ENCODE results near the gene ITSN1.

ITSN1 gene

GRCh38 chr21:33611006-33611744, 31.1 kb upstream of the ITSN1 start:
- TF ChIP-seq TAF1 (IDR thresholded peaks at IDR 0.05; ENCODE audit: low read depth), result no peak
- TF ChIP-seq RAD21 (IDR thresholded peaks at IDR 0.05; ENCODE audit: low read depth), result no peak
- TF ChIP-seq CEBPB (IDR thresholded peaks at IDR 0.05), result no peak
- no peak for TF ChIP-seq YY1 (IDR thresholded peaks at IDR 0.05; ENCODE audit: low read depth)
- TF ChIP-seq, protein P1, sequence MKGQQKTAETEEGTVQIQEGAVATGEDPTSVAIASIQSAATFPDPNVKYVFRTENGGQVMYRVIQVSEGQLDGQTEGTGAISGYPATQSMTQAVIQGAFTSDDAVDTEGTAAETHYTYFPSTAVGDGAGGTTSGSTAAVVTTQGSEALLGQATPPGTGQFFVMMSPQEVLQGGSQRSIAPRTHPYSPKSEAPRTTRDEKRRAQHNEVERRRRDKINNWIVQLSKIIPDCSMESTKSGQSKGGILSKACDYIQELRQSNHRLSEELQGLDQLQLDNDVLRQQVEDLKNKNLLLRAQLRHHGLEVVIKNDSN (IDR thresholded peaks at IDR 0.05), result no peak
- TF ChIP-seq MAX (IDR thresholded peaks at IDR 0.05), result no peak
- TF ChIP-seq TEAD4 (IDR thresholded peaks at IDR 0.05), result no peak
- no peak for TF ChIP-seq CREB1 (IDR thresholded peaks at IDR 0.05; ENCODE audit: low read depth)
- TF ChIP-seq ZBTB7A (IDR thresholded peaks at IDR 0.05; ENCODE audit: low read depth), result no peak
- no peak for TF ChIP-seq EP300 (IDR thresholded peaks at IDR 0.05; ENCODE audit: borderline replicate concordance)
- TF ChIP-seq NFIC (IDR thresholded peaks at IDR 0.05), result no peak
- no peak for TF ChIP-seq TCF12 (IDR thresholded peaks at IDR 0.05; ENCODE audit: low read depth)
- TF ChIP-seq REST (IDR thresholded peaks at IDR 0.05; ENCODE audit: low read depth), result no peak
- no peak for TF ChIP-seq FOXM1 (IDR thresholded peaks at IDR 0.05; ENCODE audit: borderline replicate concordance, low read depth)
- no peak for TF ChIP-seq EGR1 (IDR thresholded peaks at IDR 0.05)

GRCh38 chr21:33618407-33618806, 23.9 kb upstream of the ITSN1 start:
- no peak for TF ChIP-seq EP300 (IDR thresholded peaks at IDR 0.05; ENCODE audit: borderline replicate concordance)
- TF ChIP-seq TCF12 (IDR thresholded peaks at IDR 0.05; ENCODE audit: low read depth), result no peak
- TF ChIP-seq MAX (IDR thresholded peaks at IDR 0.05), result no peak
- no peak for TF ChIP-seq ZBTB7A (IDR thresholded peaks at IDR 0.05; ENCODE audit: low read depth)
- TF ChIP-seq FOXM1 (IDR thresholded peaks at IDR 0.05; ENCODE audit: borderline replicate concordance, low read depth), result no peak
- no peak for TF ChIP-seq EGR1 (IDR thresholded peaks at IDR 0.05)
- TF ChIP-seq TAF1 (IDR thresholded peaks at IDR 0.05; ENCODE audit: low read depth), result no peak
- TF ChIP-seq RAD21 (IDR thresholded peaks at IDR 0.05; ENCODE audit: low read depth), result no peak
- TF ChIP-seq YY1 (IDR thresholded peaks at IDR 0.05; ENCODE audit: low read depth), result no peak
- TF ChIP-seq, protein P1 (IDR thresholded peaks at IDR 0.05), result no peak
- TF ChIP-seq REST (IDR thresholded peaks at IDR 0.05; ENCODE audit: low read depth), result no peak
- TF ChIP-seq CREB1 (IDR thresholded peaks at IDR 0.05; ENCODE audit: low read depth), result no peak

DNA sequence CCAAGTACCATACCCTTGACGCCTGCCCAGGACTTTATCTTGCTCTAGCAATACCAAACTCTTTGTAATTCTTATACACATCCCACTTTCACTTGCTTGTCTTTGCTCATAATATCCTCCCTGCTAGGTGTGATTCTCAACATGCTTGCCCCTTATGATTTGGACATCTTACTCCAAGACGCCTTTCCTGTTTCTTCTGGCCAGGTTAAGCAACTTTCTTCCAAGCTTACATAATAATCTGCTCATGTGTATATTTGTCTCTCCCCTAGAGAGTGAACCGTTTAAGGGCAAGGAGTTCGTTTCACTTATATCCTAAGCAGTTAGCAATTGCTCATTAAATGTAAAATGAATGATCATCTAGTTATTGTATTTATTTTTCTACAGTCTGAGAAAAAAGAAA, 22.6 kb upstream of the ITSN1 start:
- TF ChIP-seq EGR1 (IDR thresholded peaks at IDR 0.05) (no peak), MAX (IDR thresholded peaks at IDR 0.05) (no peak), ZBTB7A (IDR thresholded peaks at IDR 0.05; ENCODE audit: low read depth) (no peak), RAD21 (IDR thresholded peaks at IDR 0.05; ENCODE audit: low read depth) (no peak), FOXM1 (IDR thresholded peaks at IDR 0.05; ENCODE audit: borderline replicate concordance, low read depth) (no peak), REST (IDR thresholded peaks at IDR 0.05; ENCODE audit: low read depth) (no peak), CEBPB (IDR thresholded peaks at IDR 0.05) (no peak), TEAD4 (IDR thresholded peaks at IDR 0.05) (no peak), NFIC (IDR thresholded peaks at IDR 0.05) (no peak), CREB1 (IDR thresholded peaks at IDR 0.05; ENCODE audit: low read depth) (no peak), EP300 (IDR thresholded peaks at IDR 0.05; ENCODE audit: borderline replicate concordance) (no peak), TAF1 (IDR thresholded peaks at IDR 0.05; ENCODE audit: low read depth) (no peak), TCF12 (IDR thresholded peaks at IDR 0.05; ENCODE audit: low read depth) (no peak)
- TF ChIP-seq, protein P1 (IDR thresholded peaks at IDR 0.05), result no peak

Measured in Ishikawa (cell line).